Neural cell (in vitro differentiated cells): Measurements from ENCODE around the gene HAS3. TPM values are rescaled to one million over a fixed set of nuclear protein-coding genes. Genes with fewer than 3 reads are reported as not detected.

Experiments
- H2AFZ ChIP-seq: fragments of 200-600, 300-800 bp; sonication (generic), shearing (Covaris generic); 2 replicates; pipeline ENCODE4 v1.6.0; 2014; ENCODE audit warnings: low read depth, mild to moderate bottlenecking, antibody characterized with exemption, low read length, moderate library complexity
- H3F3A ChIP-seq: fragments of 200-600 bp; shearing (Covaris generic); 2 replicates; pipeline ENCODE4 v1.6.1; 2016; ENCODE audit warnings: mild to moderate bottlenecking, moderate library complexity, mixed read lengths, antibody characterized with exemption, low read length; ENCODE audit not compliant: insufficient read depth, poor library complexity, severe bottlenecking
- H3K27ac ChIP-seq: fragments of 200-600, 300-800 bp; sonication (generic), shearing (Covaris generic); 2 replicates; pipeline ENCODE4 v1.5.1; 2014; ENCODE audit warnings: mild to moderate bottlenecking, low read length, moderate library complexity
- H3K27me3 ChIP-seq: fragments of 300-800, 200-600 bp; sonication (generic), shearing (Covaris generic); 2 replicates; pipeline ENCODE4 v1.6.0; 2014; ENCODE audit warnings: mild to moderate bottlenecking, low read depth, low read length, moderate library complexity; ENCODE audit not compliant: insufficient read depth
- H3K36me3 ChIP-seq: fragments of 300-800, 200-600 bp; sonication (generic), shearing (Covaris generic); 2 replicates; pipeline ENCODE4 v1.5.1; 2014; ENCODE audit warnings: mild to moderate bottlenecking, antibody characterized with exemption, low read length, moderate library complexity; ENCODE audit not compliant: insufficient read depth
- H3K4me2 ChIP-seq: fragments of 300-800, 200-600 bp; sonication (generic), shearing (Covaris generic); 2 replicates; pipeline ENCODE4 v1.6.0; 2014; ENCODE audit warnings: mild to moderate bottlenecking, low read length
- H3K4me3 ChIP-seq: fragments of 300-800, 200-600 bp; sonication (generic), shearing (Covaris generic); 2 replicates; pipeline ENCODE4 v1.5.1; 2014; ENCODE audit warnings: mild to moderate bottlenecking, low read length, moderate library complexity
- H3K79me2 ChIP-seq: fragments of 200-600 bp; shearing (Covaris generic); replicated peaks from 2 replicates; pipeline ENCODE4 v1.6.0; 2014; ENCODE audit warnings: mild to moderate bottlenecking, low read length, moderate library complexity; ENCODE audit not compliant: insufficient read depth
- H3K9ac ChIP-seq: fragments of 300-800, 200-600 bp; sonication (generic), shearing (Covaris generic); 2 replicates; pipeline ENCODE4 v1.6.1; 2016; ENCODE audit warnings: mild to moderate bottlenecking, low read length, mixed read lengths
- H3K9me2 ChIP-seq: fragments of 200-600 bp; shearing (Covaris generic); 2 replicates; pipeline ENCODE4 v1.6.1; 2016; ENCODE audit warnings: mild to moderate bottlenecking, low read length, mixed read lengths; ENCODE audit not compliant: insufficient read depth
- H3K9me3 ChIP-seq: fragments of 200-600, 300-800 bp; sonication (generic), shearing (Covaris generic); 2 replicates; pipeline ENCODE4 v1.6.1; 2016; ENCODE audit warnings: mild to moderate bottlenecking, mixed run types, low read length, moderate library complexity, mixed read lengths
- H4K20me1 ChIP-seq: fragments of 200-600 bp; shearing (Covaris generic); 2 replicates; pipeline ENCODE4 v1.6.1; 2016; ENCODE audit warnings: mild to moderate bottlenecking, mixed run types; ENCODE audit not compliant: insufficient read depth
- CTCF ChIP-seq: fragments of 450-650 bp; IDR thresholded peaks from 2 replicates; pipeline ENCODE4 v1.5.1; 2014; ENCODE audit warnings: antibody characterized with exemption, mild to moderate bottlenecking, moderate library complexity; ENCODE audit not compliant: poor library complexity, severe bottlenecking
- EP300 ChIP-seq: fragments of 450-650 bp; conservative IDR thresholded peaks from 2 replicates; pipeline ENCODE4 v1.6.1; 2014; ENCODE audit warnings: antibody characterized with exemption, mild to moderate bottlenecking, moderate library complexity; ENCODE audit not compliant: poor library complexity, severe bottlenecking
- EZH2 ChIP-seq: fragments of 200-600, 300-800 bp; shearing (Covaris generic), sonication (generic); IDR thresholded peaks from 2 replicates; pipeline ENCODE4 v1.6.1; 2014; ENCODE audit warnings: antibody characterized with exemption, low read length, borderline replicate concordance, mild to moderate bottlenecking; ENCODE audit not compliant: insufficient read depth, poor library complexity, severe bottlenecking
- MXI1 ChIP-seq: fragments of 450-650 bp; conservative IDR thresholded peaks from 2 replicates; pipeline ENCODE4 v1.6.1; 2014; ENCODE audit warnings: antibody characterized with exemption, mild to moderate bottlenecking; ENCODE audit not compliant: poor library complexity, severe bottlenecking
- POLR2AphosphoS5 ChIP-seq: IDR thresholded peaks from 2 replicates; pipeline ENCODE4 v1.6.1; 2012
- RAD21 ChIP-seq: fragments of 450-650 bp; conservative IDR thresholded peaks from 2 replicates; pipeline ENCODE4 v1.6.1; 2014; ENCODE audit warnings: antibody characterized with exemption, mild to moderate bottlenecking, moderate library complexity
- REST ChIP-seq: IDR thresholded peaks from 2 replicates; pipeline ENCODE4 v1.6.1; 2012; ENCODE audit warnings: borderline replicate concordance
- SMC3 ChIP-seq: fragments of 450-650 bp; conservative IDR thresholded peaks from 2 replicates; pipeline ENCODE4 v1.6.1; 2014; ENCODE audit warnings: antibody characterized with exemption, mild to moderate bottlenecking, moderate library complexity; ENCODE audit not compliant: poor library complexity
- TAF1 ChIP-seq: IDR thresholded peaks from 2 replicates; pipeline ENCODE4 v1.6.1; 2012; ENCODE audit warnings: low read depth
- polyA plus RNA-seq: library from polyadenylated mRNA; depleted of rRNA; stranded (reverse); fragments of >200 nt; gene quantifications from 2 replicates; pipeline ENCODE4 v1.2.3, GENCODE V29; 2014

The HAS3 gene
- polyA plus RNA-seq, 1 donor from 2014 or later = 12.5 TPM

GRCh38 chr16:69114976-69115355 lies 9.5 kb downstream of the HAS3 start:
- Histone ChIP-seq H3K79me2 (peaks cover 23% of the 10 kb centered on the region), H3K4me2 (no peak overlapping the region), H2AFZ (no peak overlapping the region), H3F3A (no peaks in the 10 kb centered on the region), H3K9me3 (no peaks in the 10 kb centered on the region), H3K27me3 (no peaks in the 10 kb centered on the region), H3K4me3 (no peak overlapping the region), H4K20me1 (no peaks in the 10 kb centered on the region), H3K27ac (no peak overlapping the region), H3K36me3 (peaks cover 12% of the 10 kb centered on the region), H3K9ac (no peak overlapping the region), H3K9me2 (no peaks in the 10 kb centered on the region)
- TF ChIP-seq EP300 (no peak), CTCF (no peak), SMC3 (no peak), POLR2AphosphoS5 (no peak), MXI1 (no peak), TAF1 (no peak), RAD21 (no peak), REST (no peak), EZH2 (no peak)

GRCh38 chr16:69115361-69115760 lies 9.9 kb downstream of the HAS3 start:
- Histone ChIP-seq H3K9me2 (no peaks in the 10 kb centered on the region), H3K4me2 (no peak overlapping the region), H3K9me3 (no peaks in the 10 kb centered on the region), H3K27ac (no peak overlapping the region), H3K36me3 (peaks cover 12% of the 10 kb centered on the region), H3F3A (no peaks in the 10 kb centered on the region), H4K20me1 (no peaks in the 10 kb centered on the region), H3K27me3 (no peaks in the 10 kb centered on the region), H3K79me2 (peaks cover 19% of the 10 kb centered on the region), H3K9ac (no peak overlapping the region), H3K4me3 (no peak overlapping the region), H2AFZ (no peak overlapping the region)
- TF ChIP-seq SMC3 = no peak
- no peak for TF ChIP-seq CTCF
- no peak for TF ChIP-seq REST
- no peak for TF ChIP-seq POLR2AphosphoS5
- TF ChIP-seq MXI1 = no peak
- no peak for TF ChIP-seq EZH2
- TF ChIP-seq TAF1 = no peak
- no peak for TF ChIP-seq RAD21
- no peak for TF ChIP-seq EP300
